ENCODE measurements around the gene SMTN.

The SMTN gene

DNA sequence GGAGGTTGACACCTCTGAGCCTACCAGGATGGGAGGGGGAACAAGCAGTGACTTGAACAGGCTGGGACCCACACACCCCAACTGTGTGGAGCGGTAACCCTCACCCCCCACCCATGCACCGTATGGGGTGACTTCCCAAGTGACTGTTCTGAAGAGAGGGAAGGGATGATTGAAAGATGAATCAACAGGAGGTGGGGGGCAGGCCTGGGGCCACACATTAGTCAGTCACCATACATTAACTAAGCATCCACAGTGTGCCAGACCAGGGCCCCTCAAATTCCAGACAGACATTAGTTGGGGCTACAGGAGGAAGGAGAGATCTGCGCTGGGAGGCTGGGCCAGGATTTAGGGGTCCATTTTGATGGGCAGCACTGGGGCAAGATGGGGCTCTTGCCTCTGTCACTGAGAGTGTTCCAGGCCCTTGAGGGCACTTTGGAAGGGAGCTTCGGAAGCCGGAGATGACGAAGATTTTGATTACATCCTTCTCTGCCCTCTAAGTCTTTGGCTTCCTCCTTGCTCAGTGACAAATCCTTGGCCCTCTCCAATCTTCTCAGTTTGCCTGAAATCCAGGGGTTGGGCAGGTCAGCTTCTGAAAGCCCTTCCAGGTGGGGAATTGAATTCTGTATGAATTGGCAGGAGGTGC lies 966 bp downstream of the SMTN start:
- ATAC-seq (ENCODE audit: low read depth) = no peak
- H3K4me1 Mint-ChIP-seq = peaks cover 27% of the 10 kb centered on the region
- DNase-seq (ENCODE audit: low spot score in 2 of 2) = no peak
- H3K9me3 Mint-ChIP-seq = no peaks in the 10 kb centered on the region
- H3K27me3 Mint-ChIP-seq = no peaks in the 10 kb centered on the region
- H3K4me3 Mint-ChIP-seq = peak overlapping the region; percentile 22
- H3K27ac Mint-ChIP-seq = no peak overlapping the region
- H3K36me3 Mint-ChIP-seq = no peaks in the 10 kb centered on the region

DNA sequence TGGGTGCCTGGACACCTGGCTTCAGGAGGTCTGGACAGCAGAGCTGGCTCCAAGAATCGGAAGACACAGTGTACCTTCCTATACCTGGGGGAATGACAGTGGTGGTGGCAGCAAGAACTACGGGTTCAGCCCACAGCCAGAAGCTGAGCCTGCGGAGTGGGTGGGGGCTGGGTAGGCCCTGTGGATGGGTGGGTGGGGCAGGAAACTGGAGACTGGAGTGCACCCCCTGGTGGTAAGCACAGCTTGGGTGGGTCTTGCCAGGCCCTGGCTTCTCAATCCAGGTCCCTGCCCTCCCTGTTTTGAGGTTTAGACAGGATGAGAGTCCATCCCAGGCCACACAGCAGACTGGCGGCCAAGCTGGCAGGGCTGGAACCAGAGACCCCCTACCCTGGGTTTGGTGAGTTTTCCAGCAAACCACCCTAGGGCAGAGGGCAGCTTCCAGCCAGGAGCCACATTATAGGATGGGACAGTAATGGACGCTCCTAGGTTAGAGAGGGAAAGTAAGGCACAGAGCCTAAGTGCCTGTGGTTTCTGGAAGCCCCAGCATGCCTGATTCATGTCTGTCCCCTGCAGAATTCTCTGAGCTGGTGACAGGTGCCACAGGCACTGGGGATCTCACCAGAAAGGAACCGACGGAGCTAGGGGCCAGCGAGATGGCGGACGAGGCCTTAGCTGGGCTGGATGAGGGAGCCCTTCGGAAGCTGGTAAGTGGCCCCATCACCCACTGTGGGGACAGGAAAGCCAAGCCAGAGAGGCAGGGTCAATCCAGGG lies 1.7 kb downstream of the SMTN start:
- no peaks in the 10 kb centered on the region for H3K27me3 Mint-ChIP-seq
- DNase-seq (ENCODE audit: low spot score in 2 of 2) (no peak), ATAC-seq (ENCODE audit: low read depth) (no peak)
- peaks cover 27% of the 10 kb centered on the region for H3K4me1 Mint-ChIP-seq
- H3K36me3 Mint-ChIP-seq = no peaks in the 10 kb centered on the region
- H3K4me3 Mint-ChIP-seq = peak overlapping the region; percentile 22
- H3K27ac Mint-ChIP-seq = no peak overlapping the region
- no peaks in the 10 kb centered on the region for H3K9me3 Mint-ChIP-seq

DNA sequence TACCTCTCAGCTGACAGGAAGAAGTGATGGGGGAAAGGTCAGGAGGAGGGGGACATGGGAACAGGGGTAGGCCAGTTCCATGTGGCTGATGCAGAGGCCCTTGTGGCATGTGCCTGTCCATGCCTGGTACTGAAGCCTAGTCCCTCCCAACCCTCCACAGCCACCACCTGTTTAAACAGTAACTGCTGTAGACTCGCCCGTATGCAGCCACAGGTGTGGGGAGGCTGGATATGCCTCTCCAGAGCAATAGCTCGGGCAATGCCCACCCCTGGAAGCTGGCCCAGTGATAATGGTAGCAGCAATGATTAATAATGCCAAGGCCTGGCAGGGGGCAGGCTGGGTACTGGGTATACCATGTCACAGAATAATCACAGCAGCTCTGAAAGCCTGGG lies 2.3 kb downstream of the SMTN start:
- Mint-ChIP-seq H3K27ac (no peak overlapping the region), H3K4me1 (peaks cover 28% of the 10 kb centered on the region), H3K36me3 (no peaks in the 10 kb centered on the region), H3K27me3 (no peaks in the 10 kb centered on the region), H3K4me3 (peak overlapping the region; percentile 87), H3K9me3 (no peaks in the 10 kb centered on the region)
- ATAC-seq (ENCODE audit: low read depth) = no peak
- DNase-seq (ENCODE audit: low spot score in 2 of 2) = no peak

DNA sequence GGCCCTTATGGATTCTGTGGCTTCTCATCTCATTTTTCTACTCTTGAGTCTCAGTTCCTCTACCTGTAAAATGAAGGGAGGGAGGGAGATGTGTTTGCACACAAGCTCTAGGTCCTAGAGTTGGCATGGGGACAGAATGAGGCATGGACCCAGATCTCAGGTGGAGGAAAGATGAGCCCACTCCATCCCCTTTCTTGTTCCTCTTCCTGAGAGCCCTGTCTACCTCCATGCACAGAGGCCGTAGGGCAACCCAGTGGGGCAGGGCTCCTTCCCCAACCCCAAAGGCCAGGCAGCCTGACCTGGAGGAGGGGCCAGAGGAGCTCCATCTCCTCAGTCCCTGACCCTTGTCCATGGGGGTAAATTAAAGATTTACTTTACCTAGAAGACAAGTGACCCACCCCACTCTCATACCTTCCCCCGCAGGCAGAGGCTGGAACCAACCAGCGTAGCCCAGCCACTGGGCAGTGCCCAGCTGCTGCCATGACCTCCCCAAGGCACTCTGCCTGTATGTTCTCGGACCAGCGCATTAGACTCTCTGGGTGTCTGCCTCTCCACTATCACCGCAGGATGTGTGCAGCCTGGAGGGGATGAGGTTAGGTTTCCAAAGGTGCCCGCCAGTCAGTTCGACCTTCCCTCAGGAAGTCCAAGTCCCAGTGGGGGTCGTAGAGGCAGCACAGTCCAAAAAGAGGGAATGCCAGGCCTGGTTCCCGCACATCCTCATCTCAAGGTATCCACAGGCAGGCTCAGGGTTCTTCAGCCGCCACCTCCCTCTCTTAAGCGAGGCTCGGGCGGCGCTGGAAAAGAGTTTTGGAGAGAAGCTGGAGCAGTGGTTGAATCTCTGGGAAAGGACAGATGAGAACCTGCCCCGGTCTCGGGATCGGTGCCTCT lies 3.0 kb downstream of the SMTN start:
- peaks cover 35% of the 10 kb centered on the region for H3K4me1 Mint-ChIP-seq
- H3K27me3 Mint-ChIP-seq = no peaks in the 10 kb centered on the region
- H3K27ac Mint-ChIP-seq = peak overlapping the region; percentile 69
- no peaks in the 10 kb centered on the region for H3K9me3 Mint-ChIP-seq
- peak overlapping the region; percentile 87 for H3K4me3 Mint-ChIP-seq
- ATAC-seq (ENCODE audit: low read depth) = no peak
- no peaks in the 10 kb centered on the region for H3K36me3 Mint-ChIP-seq
- peak in 1 of 2 donors; percentile 22 for DNase-seq (ENCODE audit: low spot score in 2 of 2)

DNA sequence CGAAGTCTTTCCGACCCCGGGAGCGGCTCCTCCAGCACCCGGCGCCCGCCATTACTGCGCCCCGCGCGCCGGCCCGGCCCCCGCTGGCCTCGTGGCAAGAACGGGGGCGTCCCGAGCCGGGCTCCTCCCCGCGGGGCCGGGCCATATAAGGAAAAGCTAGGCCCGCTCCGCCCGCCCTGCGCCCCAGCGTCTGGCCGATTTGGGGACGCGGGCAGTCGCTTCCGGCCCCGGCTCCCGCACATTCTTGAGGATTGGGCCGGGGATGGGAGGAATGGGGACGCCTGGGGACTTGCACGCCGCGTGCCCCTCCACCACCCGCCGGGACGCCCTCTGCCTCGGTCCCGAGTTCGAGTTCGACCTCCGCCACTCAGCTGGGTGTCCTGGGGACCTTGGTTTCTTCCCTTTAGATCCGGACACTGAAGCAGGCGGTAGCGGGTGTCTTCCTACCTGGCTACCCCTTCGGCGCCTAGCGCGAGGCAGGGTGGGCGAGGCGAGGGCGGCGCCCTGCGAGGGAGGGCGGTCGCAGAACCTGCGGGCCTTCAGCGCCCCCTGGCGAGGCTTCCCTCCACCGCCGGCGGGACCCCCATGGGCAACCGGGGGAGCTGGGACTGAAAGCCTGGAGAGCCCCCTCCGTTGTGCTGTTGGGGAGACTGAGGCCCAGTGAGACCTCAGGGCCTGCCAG lies 3.8 kb downstream of the SMTN start:
- Mint-ChIP-seq H3K4me3 (peak overlapping the region; percentile 87), H3K27me3 (no peaks in the 10 kb centered on the region), H3K36me3 (no peaks in the 10 kb centered on the region), H3K27ac (peak overlapping the region; percentile 65), H3K4me1 (peaks cover 41% of the 10 kb centered on the region), H3K9me3 (no peaks in the 10 kb centered on the region)
- DNase-seq (ENCODE audit: low spot score in 2 of 2) (peak; percentile 75 to 90), ATAC-seq (ENCODE audit: low read depth) (peak; percentile 80)

DNA sequence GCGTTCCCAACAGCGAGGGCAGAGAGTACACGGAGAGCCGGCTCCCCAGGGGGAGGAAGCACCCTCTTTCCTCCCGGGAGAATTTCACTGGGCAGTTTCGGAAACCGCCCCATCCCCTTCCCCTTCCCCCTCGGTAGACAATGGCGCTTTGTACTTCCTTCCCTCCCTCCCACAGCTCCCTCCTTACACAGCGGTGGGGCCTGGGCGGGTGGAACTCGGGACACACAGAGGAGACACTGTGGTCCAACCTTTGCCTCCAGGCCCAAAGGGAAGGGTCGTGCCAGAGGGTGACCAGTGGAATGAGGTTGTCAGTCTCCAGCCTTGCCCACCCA lies 4.3 kb downstream of the SMTN start:
- Mint-ChIP-seq H3K4me1 (peaks cover 45% of the 10 kb centered on the region), H3K27ac (peak overlapping the region; percentile 65), H3K27me3 (no peaks in the 10 kb centered on the region), H3K4me3 (peak overlapping the region; percentile 87), H3K36me3 (no peaks in the 10 kb centered on the region), H3K9me3 (no peaks in the 10 kb centered on the region)
- no peak for ATAC-seq (ENCODE audit: low read depth)
- DNase-seq (ENCODE audit: low spot score in 2 of 2) = no peak

DNA sequence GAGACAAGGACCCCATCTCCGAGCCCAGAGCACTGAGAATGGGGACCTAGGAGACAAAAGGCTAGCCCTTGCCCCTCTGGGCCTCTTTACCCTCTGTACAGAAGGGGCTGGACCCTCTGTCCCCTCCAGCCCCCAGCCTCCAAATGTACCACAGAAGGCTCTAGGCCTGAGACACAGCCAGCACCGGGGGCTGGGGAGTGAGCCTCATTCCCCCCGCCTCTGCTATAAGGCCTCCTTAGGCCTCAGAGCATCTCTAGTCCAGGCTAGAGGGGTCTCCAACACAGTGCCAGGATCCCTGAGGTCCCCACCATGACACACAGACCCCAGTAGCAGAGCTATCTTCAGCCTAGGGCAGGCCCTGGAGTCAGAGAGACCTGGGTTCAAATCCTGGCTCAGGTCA lies 4.8 kb downstream of the SMTN start:
- Mint-ChIP-seq H3K4me1 (peaks cover 49% of the 10 kb centered on the region), H3K27ac (no peak overlapping the region), H3K4me3 (peak overlapping the region; percentile 37), H3K27me3 (no peaks in the 10 kb centered on the region), H3K36me3 (no peaks in the 10 kb centered on the region), H3K9me3 (no peaks in the 10 kb centered on the region)
- ATAC-seq (ENCODE audit: low read depth) (no peak), DNase-seq (ENCODE audit: low spot score in 2 of 2) (no peak)

DNA sequence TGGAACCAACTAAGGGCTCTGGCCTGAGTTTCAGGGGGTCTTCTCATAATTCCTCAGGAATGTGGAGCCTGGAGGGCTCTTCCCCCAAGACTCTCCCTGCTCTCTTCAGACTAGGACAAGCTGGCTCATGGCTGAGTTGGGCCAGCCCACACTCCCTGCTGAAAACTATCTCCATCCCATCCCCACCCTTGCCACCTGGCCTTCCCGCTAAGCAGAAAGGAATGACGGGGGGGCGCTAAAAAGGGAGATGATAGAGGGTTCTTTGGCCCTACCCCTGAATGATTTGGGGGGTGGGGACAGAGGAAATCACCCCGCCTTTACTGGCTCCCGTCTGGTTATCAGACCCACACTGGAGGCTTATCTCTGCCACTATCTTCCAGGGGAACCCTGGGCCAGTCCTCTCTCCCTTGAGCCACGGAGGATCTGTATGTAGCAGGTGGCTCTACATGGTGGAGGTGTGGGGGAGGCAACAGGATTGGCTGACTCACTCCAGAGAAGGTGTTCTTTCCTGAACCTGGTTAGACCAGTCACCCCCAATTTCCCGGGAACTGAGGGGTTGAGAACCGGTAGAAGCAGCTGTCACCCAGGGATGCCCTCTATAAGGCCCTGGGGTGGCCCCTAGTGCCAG lies 5.7 kb downstream of the SMTN start:
- Mint-ChIP-seq H3K4me1 (peaks cover 43% of the 10 kb centered on the region), H3K4me3 (no peak overlapping the region), H3K36me3 (no peaks in the 10 kb centered on the region), H3K9me3 (no peaks in the 10 kb centered on the region), H3K27ac (no peak overlapping the region), H3K27me3 (no peaks in the 10 kb centered on the region)
- ATAC-seq (ENCODE audit: low read depth) (no peak), DNase-seq (ENCODE audit: low spot score in 2 of 2) (no peak)

DNA sequence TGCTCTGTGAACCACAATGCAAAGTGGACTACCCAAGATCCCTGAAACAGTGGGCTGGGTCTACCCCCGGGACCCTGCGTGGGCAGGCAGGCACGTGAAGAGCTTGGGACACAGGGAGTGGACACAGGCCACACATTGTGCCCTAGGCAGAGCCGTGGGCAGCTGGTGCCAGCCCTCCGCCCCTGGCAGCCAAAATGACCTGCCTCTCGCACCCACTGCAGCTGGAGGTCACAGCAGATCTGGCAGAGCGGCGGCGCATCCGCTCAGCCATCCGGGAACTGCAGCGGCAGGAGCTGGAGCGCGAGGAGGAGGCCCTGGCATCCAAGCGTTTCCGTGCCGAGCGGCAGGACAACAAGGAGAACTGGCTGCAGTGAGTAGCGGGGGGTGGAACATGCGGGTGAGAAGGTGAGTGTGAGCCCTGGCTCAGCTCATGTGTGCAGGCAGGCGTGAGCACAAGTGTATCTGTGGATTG lies 6.7 kb downstream of the SMTN start:
- H3K4me1 Mint-ChIP-seq = peaks cover 37% of the 10 kb centered on the region
- no peak overlapping the region for H3K27ac Mint-ChIP-seq
- H3K27me3 Mint-ChIP-seq = no peaks in the 10 kb centered on the region
- H3K4me3 Mint-ChIP-seq = no peak overlapping the region
- ATAC-seq (ENCODE audit: low read depth) (no peak), DNase-seq (ENCODE audit: low spot score in 2 of 2) (no peak)
- H3K36me3 Mint-ChIP-seq = no peaks in the 10 kb centered on the region
- no peaks in the 10 kb centered on the region for H3K9me3 Mint-ChIP-seq

DNA sequence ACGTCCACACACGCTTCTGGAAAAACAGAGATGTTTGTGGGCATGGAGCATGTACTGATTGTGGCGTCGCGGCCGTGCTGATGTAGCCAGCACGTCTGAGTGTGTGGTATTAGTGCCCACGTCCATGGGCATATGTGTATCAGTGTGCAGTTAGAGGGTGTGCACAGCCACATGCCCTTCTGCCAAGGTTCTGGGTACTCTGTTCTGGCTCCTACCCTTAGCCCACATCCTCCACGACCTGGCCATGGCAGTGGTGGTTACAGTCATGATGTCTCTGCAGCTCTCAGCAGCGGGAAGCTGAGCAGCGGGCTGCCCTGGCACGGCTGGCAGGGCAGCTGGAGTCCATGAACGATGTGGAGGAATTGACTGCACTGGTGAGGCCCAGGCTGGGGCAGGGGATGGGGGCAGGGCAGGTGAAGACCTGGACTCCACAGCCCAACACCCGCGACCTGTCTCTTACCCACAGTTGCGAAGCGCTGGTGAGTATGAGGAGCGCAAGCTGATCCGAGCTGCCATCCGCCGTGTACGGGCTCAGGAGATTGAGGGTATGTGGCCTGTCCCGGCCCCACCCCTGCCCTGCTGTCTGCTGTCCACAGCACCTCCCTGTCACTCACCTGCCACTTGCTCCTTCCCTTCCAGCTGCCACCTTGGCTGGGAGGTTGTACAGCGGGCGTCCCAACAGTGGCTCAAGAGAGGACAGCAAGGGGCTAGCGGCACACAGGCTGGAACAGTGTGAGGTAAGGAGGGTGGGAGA lies 7.3 kb downstream of the SMTN start:
- H3K4me1 Mint-ChIP-seq = peaks cover 34% of the 10 kb centered on the region

DNA sequence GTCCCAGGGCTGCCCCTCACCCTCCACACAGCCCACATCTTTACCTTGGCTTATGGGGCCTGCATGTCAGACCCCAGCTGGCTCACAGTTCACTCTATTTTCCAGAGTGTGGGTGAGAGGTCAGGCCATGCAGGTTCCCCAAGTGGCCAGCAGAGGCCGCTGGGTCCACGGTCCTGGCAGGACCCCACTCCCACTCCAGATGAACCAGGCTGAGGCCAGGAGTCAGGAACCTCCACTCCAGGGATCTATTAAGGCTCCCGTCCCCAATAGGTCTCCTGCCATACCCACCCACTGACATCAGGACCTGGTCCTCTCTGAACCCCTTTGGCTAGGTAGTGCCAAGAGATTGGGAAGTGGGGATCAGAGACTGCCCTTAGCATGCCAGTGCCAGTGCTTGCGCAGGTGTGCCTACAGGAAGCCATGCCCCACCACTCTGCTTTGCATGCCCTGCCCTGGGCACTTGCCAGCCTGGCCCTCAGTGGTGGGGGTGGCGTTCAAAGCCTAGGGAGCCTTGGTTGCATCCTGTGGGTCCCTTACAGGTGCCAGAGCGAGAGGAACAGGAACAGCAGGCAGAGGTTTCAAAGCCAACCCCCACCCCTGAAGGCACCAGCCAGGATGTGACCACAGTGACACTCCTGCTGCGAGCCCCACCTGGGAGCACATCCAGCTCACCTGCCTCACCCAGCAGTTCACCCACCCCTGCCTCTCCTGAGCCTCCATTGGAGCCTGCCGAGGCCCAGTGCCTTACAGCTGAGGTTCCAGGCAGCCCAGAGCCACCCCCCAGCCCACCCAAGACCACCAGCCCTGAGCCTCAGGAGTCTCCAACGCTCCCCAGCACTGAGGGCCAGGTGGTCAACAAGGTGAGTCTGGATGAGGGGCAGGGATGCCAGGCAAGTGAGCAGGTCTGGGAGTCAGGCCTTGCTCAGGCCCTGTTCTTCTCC lies 8.3 kb downstream of the SMTN start:
- ATAC-seq (ENCODE audit: low read depth) = peak; percentile 33

More for the DNA sequence above, 7.3 kb downstream of the SMTN start:
- ATAC-seq (ENCODE audit: low read depth) = no peak
- H3K9me3 Mint-ChIP-seq = no peaks in the 10 kb centered on the region
- H3K36me3 Mint-ChIP-seq = no peaks in the 10 kb centered on the region
- DNase-seq (ENCODE audit: low spot score in 2 of 2) = no peak
- H3K27ac Mint-ChIP-seq = no peak overlapping the region
- no peaks in the 10 kb centered on the region for H3K27me3 Mint-ChIP-seq
- H3K4me3 Mint-ChIP-seq = no peak overlapping the region

More for the DNA sequence above, 8.3 kb downstream of the SMTN start:
- Mint-ChIP-seq H3K27ac (peak overlapping the region; percentile 11), H3K4me1 (peaks cover 26% of the 10 kb centered on the region), H3K36me3 (no peaks in the 10 kb centered on the region), H3K9me3 (no peaks in the 10 kb centered on the region), H3K4me3 (peak overlapping the region; percentile 59), H3K27me3 (no peaks in the 10 kb centered on the region)
- peak; percentile 39 to 57 for DNase-seq (ENCODE audit: low spot score in 2 of 2)
